Left lung (tissue), 10 donors: ENCODE measurements around the gene STRN3. TPM values are rescaled to one million over a fixed set of nuclear protein-coding genes. Genes with fewer than 3 reads are reported as not detected.
"Not testable (repeated sequence)": the region's sequence is repeated elsewhere in the genome, so short reads cannot be mapped to it uniquely, and the experiment has no call there.

Source experiments
- ATAC-seq: fragments of 200-7000 bp; cut with Tn5 transposase; one replicate; pipeline ENCODE4 v1.9.1; 2020; ENCODE audit warnings: moderate library complexity
- DNase-seq, 4 donors: peaks; one replicate each; pipeline ENCODE4 v3.0.0-alpha.2; 2013 to 2020
- H3K27ac ChIP-seq, 2 donors: fragments of 200-600 bp; sonication (generic) in 1 of 2; one replicate each; pipeline versions ENCODE4 v1.5.0 to v1.8.0; 2020 to 2021
- H3K27me3 ChIP-seq, 2 donors: fragments of 200-600 bp; sonication (generic) in 1 of 2; one replicate each; pipeline versions ENCODE4 v1.5.0 to v1.8.0; 2020 to 2021
- H3K36me3 ChIP-seq, 2 donors: fragments of 200-600 bp; sonication (generic) in 1 of 2; one replicate each; pipeline versions ENCODE4 v1.5.0 to v1.8.0; 2020 to 2021
- H3K4me1 ChIP-seq, 2 donors: fragments of 200-600 bp; one replicate each; pipeline ENCODE4 v1.8.0; 2021
- H3K4me3 ChIP-seq, 2 donors: fragments of 200-600 bp; sonication (generic) in 1 of 2; one replicate each; pipeline versions ENCODE4 v1.5.0 to v1.8.0; 2020 to 2021; ENCODE audit warnings: mild to moderate bottlenecking in 1 of 2
- H3K9me3 ChIP-seq, 2 donors: fragments of 200-600 bp; sonication (generic) in 1 of 2; one replicate each; pipeline versions ENCODE4 v1.5.0 to v1.8.0; 2020 to 2021
- intact Hi-C, 2 donors: fragments of 100-400 bp; cut with DNase I; formaldehyde crosslinking; loops; one replicate each; pipeline versions ENCODE4 v1.11.2 to v1.14.2; 2022
- polyA plus RNA-seq, 6 donors: library from polyadenylated mRNA; unstranded; fragments of 120-200 nt; gene quantifications; one replicate each; pipeline ENCODE4 v1.2.1, GENCODE V29; 2013; ENCODE audit not compliant: insufficient read length in 6 of 6
- total RNA-seq, 2 donors: library from RNA; stranded (reverse); fragmentation: NEBNext Ultra II Directional; extraction: Animal tissue kit (Norgen Biotek cat#: 25700); gene quantifications; one replicate each; pipeline ENCODE4 v1.2.1, GENCODE V29; 2021
- TF ChIP-seq, protein P1 (sequence below), 2 donors: fragments of 200-600 bp; sonication (generic) in 1 of 2; IDR thresholded peaks; one replicate each; pipeline versions ENCODE4 v1.5.0 to v1.8.0; 2021; ENCODE audit warnings: antibody characterized with exemption in 2 of 2
- donor health status: DM: no; HTN: yes; CAD: no.
- donor health status: DM: no; HTN: no; CAD: no.

Gene STRN3
- total and polyA plus RNA-seq, 8 donors = 31.7 to 54.7 (median 46.5) TPM

DNA sequence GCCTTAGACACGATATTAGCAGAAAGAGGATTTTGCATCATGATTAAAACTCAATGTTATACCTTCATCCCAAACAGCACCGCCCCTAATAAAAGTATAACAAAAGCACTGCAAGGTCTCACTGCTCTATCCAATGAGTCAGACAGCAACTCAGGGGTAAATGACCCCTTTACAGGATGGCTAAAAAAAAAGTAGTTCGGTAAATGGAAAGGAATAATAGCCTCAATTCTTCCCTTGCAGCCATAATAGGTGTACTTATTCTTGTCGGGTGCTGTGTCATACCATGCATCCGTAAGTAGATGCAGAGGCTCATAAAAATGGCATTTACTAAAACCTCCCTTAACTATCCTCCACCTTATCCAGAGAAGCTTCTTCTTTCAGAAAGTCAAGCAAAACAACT, 54.6 kb downstream of the STRN3 start:
- TF ChIP-seq, protein P1, sequence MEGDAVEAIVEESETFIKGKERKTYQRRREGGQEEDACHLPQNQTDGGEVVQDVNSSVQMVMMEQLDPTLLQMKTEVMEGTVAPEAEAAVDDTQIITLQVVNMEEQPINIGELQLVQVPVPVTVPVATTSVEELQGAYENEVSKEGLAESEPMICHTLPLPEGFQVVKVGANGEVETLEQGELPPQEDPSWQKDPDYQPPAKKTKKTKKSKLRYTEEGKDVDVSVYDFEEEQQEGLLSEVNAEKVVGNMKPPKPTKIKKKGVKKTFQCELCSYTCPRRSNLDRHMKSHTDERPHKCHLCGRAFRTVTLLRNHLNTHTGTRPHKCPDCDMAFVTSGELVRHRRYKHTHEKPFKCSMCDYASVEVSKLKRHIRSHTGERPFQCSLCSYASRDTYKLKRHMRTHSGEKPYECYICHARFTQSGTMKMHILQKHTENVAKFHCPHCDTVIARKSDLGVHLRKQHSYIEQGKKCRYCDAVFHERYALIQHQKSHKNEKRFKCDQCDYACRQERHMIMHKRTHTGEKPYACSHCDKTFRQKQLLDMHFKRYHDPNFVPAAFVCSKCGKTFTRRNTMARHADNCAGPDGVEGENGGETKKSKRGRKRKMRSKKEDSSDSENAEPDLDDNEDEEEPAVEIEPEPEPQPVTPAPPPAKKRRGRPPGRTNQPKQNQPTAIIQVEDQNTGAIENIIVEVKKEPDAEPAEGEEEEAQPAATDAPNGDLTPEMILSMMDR (IDR thresholded peaks at IDR 0.05) = no peak
- no peak overlapping the region for H3K4me3 ChIP-seq
- DNase-seq (no peak), ATAC-seq (no peak)
- H3K9me3 ChIP-seq = peaks cover 0 to 3% of the 10 kb centered on the region in 2 donors
- H3K27ac ChIP-seq = no peak overlapping the region
- H3K4me1 ChIP-seq = peaks cover 7 to 27% of the 10 kb centered on the region in 2 donors
- peaks cover 0 to 2% of the 10 kb centered on the region in 2 donors for H3K36me3 ChIP-seq
- intact Hi-C loops = no loop called here
- H3K27me3 ChIP-seq = no peaks in the 10 kb centered on the region

DNA sequence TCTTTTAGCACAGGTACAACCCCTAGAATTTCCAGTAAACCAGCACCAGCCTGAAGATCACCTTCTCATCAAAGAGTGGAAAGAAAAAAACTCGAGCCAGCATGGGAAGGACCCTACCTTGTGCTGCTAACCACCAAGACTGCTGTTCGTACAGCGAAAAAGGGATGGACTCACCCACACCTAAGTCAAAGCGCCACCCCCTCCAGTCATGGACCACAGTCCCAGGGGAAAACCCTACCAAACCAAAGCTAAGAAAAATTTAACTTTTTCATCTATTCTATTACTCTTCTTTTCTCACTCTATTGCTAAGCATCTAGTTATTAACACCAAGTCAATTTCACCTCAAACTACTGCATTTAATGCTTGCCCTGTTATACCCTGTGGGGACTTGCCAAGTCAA, 56.4 kb downstream of the STRN3 start:
- not testable (repeated sequence) for H3K27me3 ChIP-seq

DNA sequence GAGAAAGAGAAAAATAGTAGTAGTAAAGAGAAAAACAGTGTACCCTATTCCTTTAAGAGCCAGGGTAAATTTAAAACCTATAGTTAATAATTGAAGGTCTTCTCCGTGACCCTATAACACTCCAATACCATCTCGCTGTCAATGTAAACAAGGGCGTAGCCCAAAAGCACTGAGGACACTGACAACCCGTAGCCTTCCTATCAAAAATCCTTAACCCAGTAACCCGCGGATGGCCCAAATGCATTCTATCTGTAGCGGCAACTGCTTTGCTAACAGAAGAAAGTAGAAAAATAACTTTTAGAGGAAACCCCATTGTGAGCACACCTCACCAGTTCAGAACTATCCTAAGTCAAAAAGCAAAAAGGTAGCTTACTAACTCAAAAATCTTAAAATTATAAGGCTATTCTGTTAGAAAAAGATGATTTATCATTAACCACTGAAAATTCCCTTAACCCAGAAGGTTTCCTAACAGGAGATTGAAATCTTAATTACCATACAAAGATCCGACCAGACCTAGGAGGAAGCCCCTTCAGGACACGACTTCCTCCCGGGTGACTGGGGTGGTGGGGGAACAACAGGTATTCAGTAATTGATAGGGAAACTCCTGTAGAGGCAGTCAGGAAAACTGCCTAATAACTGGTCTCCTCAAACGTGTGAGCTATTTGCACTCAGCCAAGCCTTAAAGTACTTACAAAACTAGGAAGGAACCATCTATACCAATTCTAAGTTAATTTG, 58.6 kb downstream of the STRN3 start:
- H3K4me1 ChIP-seq, H3K4me3 ChIP-seq, H3K27ac ChIP-seq, H3K27me3 ChIP-seq, intact Hi-C loops, DNase-seq, ATAC-seq: not testable (repeated sequence)
- Histone ChIP-seq H3K9me3 (peaks cover 0 to 14% of the 10 kb centered on the region in 2 donors), H3K36me3 (peaks cover 0 to 19% of the 10 kb centered on the region in 2 donors)

More for the DNA sequence above, 56.4 kb downstream of the STRN3 start:
- H3K4me3 ChIP-seq, H3K36me3 ChIP-seq, H3K27ac ChIP-seq, DNase-seq, H3K4me1 ChIP-seq, intact Hi-C loops, ATAC-seq: not testable (repeated sequence)
- H3K9me3 ChIP-seq = peaks cover 0 to 14% of the 10 kb centered on the region in 2 donors

DNA sequence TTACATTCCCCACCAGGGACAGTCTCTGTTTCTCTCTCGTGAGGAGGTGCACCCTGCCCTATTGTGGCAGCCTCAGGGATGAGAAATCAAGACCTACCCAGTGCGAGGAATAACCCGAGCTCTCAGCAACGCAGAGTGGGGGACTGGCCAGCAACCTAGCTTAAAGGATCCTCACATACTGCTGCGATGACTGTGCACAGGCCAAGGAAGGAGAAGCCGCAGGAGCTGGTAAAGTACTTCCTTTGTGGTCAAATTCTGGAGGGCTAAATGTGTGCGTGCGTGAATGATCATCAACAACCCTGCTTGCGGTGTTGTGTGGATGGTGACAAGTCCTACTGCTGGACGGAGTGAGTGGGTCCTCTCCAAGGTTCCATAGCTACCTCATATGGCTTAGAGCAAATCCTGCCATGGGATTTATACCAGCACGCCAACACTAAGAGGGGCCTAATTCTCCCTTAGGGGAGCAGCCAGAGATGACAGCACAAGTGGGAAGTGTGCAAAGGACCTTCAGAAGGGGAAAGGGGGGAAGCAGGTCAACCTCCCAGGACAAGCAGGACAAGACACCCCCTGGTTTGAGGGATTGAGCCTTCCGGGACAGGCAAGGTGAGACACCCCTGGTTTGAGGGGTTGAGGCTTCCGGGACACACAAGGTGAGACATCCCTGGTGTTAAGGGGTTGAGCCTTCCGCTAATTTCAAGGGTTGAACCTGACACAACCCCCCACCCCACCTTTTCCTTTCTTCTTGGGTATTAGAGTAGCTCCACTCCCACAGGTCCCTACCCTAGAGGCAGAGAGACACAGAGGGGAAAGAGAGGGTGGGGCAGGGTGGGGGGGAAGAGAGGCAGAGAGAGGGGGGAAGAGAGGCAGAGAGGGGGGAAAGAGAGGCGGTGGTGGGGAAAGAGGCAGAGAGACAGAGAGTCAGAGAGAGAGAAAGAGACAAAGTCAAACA, 59.5 kb downstream of the STRN3 start:
- peaks cover 0 to 14% of the 10 kb centered on the region in 2 donors for H3K9me3 ChIP-seq
- intact Hi-C loops = no loop called here
- TF ChIP-seq, protein P1 (IDR thresholded peaks at IDR 0.05) = no peak
- DNase-seq (no peak), ATAC-seq (no peak)
- H3K27ac ChIP-seq = no peak overlapping the region
- H3K27me3 ChIP-seq = no peaks in the 10 kb centered on the region
- H3K4me3 ChIP-seq = no peak overlapping the region
- no peaks in the 10 kb centered on the region for H3K4me1 ChIP-seq
- peaks cover 0 to 19% of the 10 kb centered on the region in 2 donors for H3K36me3 ChIP-seq

DNA sequence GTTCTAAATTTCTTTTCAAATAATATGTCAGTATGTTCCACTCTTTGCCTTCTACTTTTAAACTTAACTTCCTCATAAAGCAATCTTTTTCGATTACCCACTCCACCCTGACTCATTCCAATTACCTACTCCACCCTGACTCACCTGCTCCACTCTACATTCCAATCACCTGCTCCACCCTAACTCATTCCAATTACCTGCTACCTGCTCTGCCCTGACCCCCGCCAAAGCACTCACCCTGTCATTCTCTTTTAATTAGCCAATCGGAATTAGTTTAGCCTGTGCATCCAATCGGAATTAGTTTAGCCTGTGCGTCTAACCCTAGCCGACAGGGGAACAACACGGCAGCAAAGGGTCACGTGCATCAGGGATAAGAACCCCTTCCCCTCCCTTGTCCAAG, 60.3 kb downstream of the STRN3 start:
- H3K27me3 ChIP-seq, H3K4me1 ChIP-seq, H3K27ac ChIP-seq, DNase-seq, H3K4me3 ChIP-seq, intact Hi-C loops: not testable (repeated sequence)
- peaks cover 0 to 14% of the 10 kb centered on the region in 2 donors for H3K9me3 ChIP-seq
- ATAC-seq = peak; percentile 41
- peaks cover 0 to 19% of the 10 kb centered on the region in 2 donors for H3K36me3 ChIP-seq

DNA sequence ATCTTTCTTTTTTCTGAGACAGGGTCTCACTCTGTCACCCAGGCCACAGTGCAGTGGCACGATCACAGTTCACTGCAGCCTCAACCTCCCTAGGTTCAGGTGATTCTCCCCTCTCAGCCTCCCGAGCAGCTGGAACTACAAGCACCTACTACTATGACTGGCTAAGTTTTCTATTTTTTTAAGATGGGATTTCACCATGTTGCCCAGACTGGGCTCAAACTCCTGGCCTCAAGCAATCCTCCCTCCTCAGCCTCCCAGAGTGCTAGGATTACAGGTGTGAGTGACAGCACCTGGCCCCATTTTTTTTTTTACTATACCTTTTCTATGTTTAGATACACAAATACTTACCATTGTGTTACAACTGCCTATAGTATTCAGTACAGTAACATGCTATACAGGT, 63.6 kb downstream of the STRN3 start:
- ATAC-seq, H3K4me3 ChIP-seq, intact Hi-C loops, H3K27me3 ChIP-seq, H3K27ac ChIP-seq, DNase-seq: not testable (repeated sequence)
- Histone ChIP-seq H3K4me1 (peaks cover 0 to 11% of the 10 kb centered on the region in 2 donors), H3K9me3 (peaks cover 0 to 14% of the 10 kb centered on the region in 2 donors), H3K36me3 (peaks cover 0 to 19% of the 10 kb centered on the region in 2 donors)

DNA sequence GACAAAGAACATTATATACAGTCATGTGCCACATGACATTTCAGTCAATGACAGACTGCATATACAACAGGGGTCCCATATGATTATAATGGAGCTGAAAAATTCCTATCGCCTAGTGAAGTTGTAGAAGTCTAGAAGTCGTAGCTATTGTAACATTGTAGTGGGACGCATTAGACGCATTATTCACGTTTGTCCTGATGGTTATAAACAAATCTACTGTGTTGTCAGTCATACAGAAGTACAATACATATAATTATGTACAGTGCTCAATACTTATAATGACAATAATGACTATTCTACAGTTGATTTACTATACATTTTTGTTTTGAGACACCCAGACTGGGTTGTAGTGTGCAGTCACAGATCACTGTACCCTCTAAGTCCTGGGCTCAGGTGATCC, 64.8 kb downstream of the STRN3 start:
- TF ChIP-seq, protein P1 (IDR thresholded peaks at IDR 0.05) = no peak
- no peak overlapping the region for H3K27ac ChIP-seq

More for the DNA sequence above, 64.8 kb downstream of the STRN3 start:
- H3K27me3 ChIP-seq = no peaks in the 10 kb centered on the region
- ATAC-seq (no peak), DNase-seq (no peak)
- H3K4me3 ChIP-seq = no peak overlapping the region
- peaks cover 0 to 11% of the 10 kb centered on the region in 2 donors for H3K4me1 ChIP-seq
- H3K9me3 ChIP-seq = peaks cover 0 to 8% of the 10 kb centered on the region in 2 donors
- H3K36me3 ChIP-seq = peaks cover 0 to 15% of the 10 kb centered on the region in 2 donors
- intact Hi-C loops = no loop called here
